ENCODE measurements around the gene ZNF169.
"Not testable (repeated sequence)": the region's sequence is repeated elsewhere in the genome, so short reads cannot be mapped to it uniquely, and the experiment has no call there.

The ZNF169 gene

GRCh38 chr9:94287877-94288513 lies 28.9 kb downstream of the ZNF169 start:
- no peak for DNase-seq

- no peak for DNase-seq
Measured at GRCh38 chr9:94289691-94290090, 30.6 kb downstream of the ZNF169 start.

DNA sequence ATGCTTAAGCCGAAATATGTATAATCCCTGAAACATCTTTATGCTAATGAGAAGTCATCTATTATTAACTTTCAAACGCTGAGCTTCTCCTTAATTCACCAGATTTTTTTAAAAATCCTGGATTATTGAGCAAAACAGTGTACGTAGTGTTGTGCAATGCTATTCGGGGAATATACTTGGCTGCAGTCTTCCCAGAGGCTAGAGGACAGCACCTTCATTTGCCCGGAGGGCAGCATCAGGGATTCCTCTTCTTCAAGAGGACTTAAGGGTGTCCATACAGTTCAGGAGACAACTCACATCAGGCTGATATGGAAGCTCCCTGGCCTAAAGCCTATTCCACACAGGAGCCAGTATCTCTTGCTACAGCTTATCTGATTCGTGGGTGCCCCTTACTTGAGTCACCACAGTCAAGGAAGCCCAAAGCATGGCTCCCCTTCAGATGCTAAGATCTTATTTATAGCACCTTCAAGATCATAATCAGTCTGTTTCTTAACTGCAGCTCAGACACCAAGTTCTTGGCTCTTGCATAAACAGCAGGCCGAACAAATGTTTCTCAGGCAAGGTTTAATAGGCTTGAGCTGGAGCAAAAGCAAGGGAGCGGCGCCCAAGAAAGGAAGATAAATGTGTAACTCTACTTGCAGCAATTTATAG lies 40.0 kb downstream of the ZNF169 start:
- DNase-seq, result no peak

- DNase-seq, result no peak
Measured at GRCh38 chr9:94300470-94301301, 41.6 kb downstream of the ZNF169 start.

GRCh38 chr9:94301583-94301982 lies 42.5 kb downstream of the ZNF169 start:
- no peak for DNase-seq

DNA sequence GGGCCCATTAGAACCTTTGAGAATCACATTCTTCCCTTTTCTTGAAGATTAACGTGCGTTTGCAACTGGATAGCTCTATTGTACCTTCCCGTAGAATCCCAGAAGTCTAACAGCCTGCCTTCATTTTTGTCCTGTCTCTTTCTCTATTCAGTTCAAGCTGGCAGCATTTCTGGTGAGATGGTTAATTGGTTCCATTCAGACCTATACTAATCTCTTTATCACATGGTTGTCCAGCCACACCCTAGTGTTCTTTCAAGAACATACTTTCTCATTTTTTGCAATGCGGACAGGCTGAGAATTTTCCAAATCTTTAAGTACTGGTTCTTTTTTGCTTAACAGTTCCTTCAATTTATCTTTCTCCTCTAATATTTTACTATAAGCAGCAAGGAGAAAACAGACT lies 43.3 kb downstream of the ZNF169 start:
- DNase-seq, result no peak

DNA sequence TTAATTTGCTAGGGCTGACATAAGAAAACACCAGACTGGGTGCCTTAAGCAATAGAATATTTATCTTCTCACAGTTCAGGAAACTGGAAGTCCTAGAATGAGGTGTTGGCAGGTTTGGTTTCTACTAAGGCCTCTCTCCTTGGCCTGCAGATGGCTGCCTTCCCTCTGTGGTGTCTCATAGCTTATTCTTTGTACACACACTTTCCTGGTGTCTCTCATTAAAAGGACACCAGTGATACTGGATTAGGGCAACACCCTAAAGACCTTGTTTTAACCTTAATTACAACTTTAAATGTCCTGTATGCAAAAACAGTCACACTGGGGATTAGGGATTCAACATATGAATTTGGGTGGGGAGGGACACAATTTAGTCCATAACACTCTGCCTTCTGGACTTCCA lies 44.2 kb downstream of the ZNF169 start:
- DNase-seq, result no peak

DNA sequence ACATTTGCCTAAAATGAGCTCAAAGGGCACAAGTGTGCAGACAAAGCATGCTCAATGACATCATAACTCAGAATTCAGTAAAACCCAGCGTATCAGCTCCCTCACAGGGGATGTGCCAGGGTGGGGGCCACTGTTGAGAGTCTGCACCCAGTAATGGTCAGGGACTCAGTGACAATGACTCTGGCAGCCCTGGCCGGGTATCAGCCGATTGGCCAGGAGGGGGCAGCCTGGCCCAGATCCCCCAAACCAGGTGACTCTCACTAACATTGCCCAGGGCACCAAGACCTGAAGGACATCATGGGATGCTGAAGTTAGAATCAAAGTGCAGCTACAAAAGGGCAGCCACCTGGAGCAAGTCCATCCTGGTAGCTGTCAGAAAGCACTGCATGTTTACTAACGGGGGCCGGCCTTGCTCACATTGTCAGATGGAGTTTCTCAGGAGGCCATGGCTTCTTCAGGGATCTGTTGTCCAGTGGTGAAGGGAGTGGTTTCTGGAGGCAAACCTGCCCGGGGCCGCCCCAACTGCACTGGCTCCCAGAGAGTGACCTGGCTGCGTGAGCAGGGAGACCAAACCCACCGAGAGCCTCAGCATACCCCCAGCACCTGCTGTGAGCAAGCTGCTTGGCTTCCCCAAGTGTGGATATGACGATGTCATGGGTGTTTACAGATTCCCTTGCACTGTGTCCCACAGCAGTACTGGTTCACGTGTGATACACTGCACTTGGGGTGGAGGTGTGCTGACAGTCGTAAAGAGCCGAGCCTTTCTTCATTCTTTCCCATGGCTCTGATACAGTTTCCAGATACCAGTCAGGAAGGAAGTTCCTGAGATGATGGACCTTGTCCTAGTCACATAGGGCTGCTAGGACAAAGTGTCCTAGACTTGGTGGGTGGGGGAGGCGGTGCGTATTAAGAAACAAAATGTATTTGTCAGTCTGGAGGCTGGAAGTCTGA lies 56.2 kb downstream of the ZNF169 start:
- DNase-seq, result not testable (repeated sequence)

GRCh38 chr9:94316236-94316635 lies 57.1 kb downstream of the ZNF169 start:
- DNase-seq, result not testable (repeated sequence)

DNA sequence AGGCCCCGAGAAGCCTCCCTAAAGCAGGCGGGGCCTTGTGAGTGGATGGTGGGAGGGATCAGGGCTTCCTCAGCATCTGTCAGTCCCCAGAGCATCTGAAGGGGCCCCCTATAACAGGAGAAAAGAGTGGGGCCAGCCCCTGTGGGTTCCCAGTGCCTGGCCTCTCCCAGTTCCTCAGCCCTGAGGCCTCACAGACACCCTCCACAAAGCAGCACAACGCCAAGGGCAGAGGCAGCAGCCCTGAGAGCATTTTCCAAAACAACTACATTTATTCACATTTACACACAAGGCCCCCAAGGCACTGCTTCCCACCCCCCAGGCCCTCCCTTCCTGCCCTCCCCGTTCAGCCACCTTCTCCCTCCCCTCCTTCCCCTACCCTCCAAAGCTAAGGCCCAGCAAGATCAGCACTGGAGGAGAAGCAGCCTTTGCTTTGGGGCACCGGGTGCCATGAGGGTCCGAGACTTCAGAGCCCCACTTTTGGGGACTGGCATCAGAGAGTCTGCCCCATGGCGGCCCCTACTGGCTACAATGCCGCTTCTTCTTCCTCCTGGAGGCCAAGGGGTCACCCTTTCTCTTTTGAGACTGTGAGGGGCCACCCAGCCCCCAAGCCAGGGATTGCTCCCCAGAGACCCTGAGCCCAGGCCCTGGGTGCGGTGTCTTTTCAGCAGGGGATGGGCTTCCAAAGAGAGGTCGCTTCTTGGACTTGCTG lies 59.0 kb downstream of the ZNF169 start:
- not testable (repeated sequence) for DNase-seq

DNA sequence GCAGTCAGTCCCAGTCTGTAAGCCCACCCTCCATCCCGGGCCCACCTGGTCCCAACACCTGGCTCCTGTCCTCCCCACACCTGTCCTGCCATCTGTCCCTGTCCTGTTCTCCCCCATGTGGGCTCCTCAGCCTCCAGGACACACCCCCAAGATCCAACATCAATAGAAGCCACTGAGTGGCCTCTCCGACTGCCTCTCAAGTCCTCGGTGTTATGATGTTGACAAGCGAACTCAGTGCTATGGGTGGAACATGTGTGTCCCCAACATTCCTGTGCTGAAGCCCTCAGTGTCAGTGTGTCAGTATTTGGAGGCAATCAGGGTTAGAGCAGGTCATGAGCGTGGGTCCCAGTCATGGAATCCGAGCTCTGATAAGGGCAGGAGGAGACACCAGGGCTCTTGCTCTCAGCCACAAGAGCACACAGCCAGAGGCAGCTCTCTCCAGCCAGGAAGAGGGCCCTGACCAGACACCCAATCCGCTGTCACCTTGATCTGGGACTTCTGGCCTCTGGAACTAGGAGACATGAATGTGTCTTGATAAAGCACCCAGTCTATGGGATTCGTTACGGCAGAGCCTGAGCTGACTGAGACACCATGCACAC lies 63.3 kb downstream of the ZNF169 start:
- DNase-seq, result not testable (repeated sequence)

DNA sequence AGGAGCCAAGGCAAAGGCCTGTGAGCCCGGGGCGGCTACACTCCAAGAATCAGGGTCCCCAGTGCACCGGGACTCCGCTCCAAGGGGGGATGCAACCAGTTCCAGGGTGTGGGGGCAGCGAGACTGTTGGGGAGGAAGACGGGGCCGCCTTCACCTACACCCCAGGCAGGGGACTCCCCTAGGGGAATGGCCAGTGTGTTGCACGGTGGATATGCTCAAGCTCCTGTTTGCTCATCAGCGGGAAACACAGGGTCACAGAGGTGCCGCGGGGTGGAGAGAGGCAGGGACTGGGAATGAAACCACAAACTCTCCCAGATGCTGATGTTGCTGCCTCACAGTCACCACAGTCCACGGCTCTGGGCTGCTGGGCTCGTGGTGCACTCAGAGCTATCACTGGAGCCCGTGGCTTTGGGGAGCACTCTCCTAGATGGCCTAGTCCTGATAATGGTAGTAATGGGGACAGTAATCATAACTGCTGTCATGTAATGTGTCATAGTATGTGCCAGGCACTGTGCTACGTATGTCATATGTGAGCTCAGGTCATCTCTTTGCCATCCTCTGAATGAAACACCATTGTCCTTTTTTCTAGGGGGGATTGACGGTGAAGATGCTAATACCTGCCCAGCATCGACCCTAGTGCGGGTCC lies 64.2 kb downstream of the ZNF169 start:
- not testable (repeated sequence) for DNase-seq

DNA sequence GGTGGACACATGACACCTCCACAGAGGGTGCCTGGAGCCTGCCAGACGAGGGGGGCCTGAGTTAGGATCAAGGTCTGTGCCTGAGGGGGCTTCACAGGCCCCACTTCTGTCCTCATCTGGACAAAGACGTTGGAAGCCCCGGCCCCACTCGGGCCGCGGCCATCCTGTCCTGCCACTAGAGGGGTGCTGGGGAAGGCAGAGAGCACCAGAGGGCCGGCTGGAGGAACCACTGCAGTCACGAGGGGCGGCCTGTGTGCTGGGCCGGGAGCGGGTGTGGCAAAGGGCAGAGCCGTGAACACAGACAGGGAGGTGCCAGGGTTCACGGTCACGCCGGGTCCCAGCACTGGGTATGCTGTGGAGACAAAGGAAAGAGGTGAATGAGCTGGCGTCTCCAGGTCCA lies 66.5 kb downstream of the ZNF169 start:
- DNase-seq, result not testable (repeated sequence)

DNA sequence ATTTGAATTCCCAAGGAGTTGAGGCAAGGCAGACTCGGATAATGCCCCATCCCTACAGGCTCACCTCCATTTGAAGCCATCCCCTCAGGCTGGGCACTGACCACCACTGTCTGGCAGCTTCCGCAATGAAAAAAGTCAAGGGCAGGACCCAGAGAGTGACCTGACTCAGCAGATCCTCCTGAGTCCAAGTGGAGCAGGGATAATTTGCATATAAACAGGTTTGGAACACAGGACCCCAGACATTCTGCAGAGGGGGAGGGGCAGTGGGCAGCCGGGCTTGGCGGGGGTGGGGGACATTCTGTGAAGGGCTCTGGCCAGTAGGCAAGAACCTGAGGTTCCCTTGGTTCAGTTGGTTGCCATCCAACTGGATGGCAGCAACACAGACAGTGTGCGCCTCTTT lies 69.4 kb downstream of the ZNF169 start, which contains the start of gene NUTM2F:
Gene NUTM2F (minus strand): TSS at position 101 of the 400 bp plus-strand sequence. CDS start 21 bp downstream, at position 80.
- not testable (repeated sequence) for DNase-seq

GRCh38 chr9:94336445-94336844 lies 77.3 kb downstream of the ZNF169 start:
- DNase-seq, result not testable (repeated sequence)

- not testable (repeated sequence) for DNase-seq
Measured at GRCh38 chr9:94338723-94339122, 79.6 kb downstream of the ZNF169 start.

DNA sequence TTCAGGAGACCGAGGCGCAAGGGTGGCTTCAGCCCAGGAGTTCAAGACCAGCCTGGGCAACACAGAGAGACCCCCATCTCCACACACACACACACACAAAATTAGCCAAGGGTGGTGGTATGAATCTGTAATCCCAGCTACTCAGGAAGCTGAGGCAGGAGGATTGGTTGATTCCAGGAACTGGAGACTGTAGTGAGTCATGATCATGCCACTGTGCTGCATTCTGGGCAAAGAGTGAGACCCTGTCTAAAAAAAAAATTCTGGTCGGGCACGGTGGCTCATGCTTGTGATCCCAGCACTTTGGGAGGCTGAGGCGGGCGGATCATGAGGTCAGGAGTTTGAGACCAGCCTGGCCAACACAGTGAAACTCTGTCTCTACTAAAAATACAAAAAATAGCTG lies 80.6 kb downstream of the ZNF169 start:
- DNase-seq, result not testable (repeated sequence)

GRCh38 chr9:94340750-94341149 lies 81.7 kb downstream of the ZNF169 start:
- not testable (repeated sequence) for DNase-seq

- DNase-seq, result not testable (repeated sequence)
Measured at GRCh38 chr9:94341703-94342102, 82.6 kb downstream of the ZNF169 start.

DNA sequence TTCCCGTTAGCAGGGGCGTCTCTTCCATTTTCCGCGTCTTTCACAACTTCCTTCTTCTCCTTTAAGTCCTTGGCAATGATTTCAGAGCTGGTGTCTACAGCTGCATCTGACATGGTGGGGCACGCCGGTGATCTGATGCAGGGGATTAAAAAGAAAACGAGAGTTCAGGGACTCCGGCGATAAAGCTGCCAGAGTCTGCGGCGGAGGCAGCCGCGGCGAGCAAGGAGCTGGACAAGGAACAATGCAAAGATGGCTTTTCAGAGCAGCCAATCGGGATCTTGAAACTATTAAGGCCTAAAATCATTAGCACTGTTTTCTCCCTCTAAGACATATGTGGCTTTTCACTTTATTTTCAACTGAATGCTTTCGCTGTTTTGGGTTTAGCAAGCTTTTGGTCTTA lies 88.4 kb downstream of the ZNF169 start:
- DNase-seq, result not testable (repeated sequence)

DNA sequence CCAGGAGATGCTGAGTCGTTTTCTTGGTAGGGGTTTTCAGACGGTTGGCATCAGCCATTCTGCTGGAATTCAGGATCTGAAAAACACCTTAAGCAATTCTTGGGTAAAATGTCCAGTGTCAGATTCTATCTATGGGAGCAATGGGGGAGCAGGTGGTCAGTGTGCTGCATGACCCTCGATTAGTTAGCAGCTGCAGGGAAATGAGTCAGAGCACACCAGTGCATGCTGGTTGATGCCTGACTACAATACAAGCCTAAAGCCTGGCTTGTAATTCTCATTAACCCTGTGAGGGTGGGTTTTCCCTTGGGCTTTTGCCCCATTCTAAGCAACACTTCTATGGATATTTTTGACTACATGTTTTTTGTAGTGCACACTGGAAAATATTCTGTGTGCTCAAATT lies 89.7 kb downstream of the ZNF169 start:
- DNase-seq, result not testable (repeated sequence)

Measured in NCI-H1436 (cell line).